ENCODE results near the gene PIP4P1. TPM values are rescaled to one million over a fixed set of nuclear protein-coding genes. Genes with fewer than 3 reads are reported as not detected.

The PIP4P1 gene
- total and polyA plus RNA-seq, 9 of the 15 experiments (the other 6 are each of a cell fraction or from before 2014, with no cell fraction given), result 5.3 to 20.9 (median 10.7) TPM

- no peak for TF ChIP-seq MITF (IDR thresholded peaks at IDR 0.05)
- no peak for TF ChIP-seq HNRNPK (IDR thresholded peaks at IDR 0.05; ENCODE audit: low read depth, low read length, poor library complexity, severe bottlenecking)
- TF ChIP-seq, protein P1, sequence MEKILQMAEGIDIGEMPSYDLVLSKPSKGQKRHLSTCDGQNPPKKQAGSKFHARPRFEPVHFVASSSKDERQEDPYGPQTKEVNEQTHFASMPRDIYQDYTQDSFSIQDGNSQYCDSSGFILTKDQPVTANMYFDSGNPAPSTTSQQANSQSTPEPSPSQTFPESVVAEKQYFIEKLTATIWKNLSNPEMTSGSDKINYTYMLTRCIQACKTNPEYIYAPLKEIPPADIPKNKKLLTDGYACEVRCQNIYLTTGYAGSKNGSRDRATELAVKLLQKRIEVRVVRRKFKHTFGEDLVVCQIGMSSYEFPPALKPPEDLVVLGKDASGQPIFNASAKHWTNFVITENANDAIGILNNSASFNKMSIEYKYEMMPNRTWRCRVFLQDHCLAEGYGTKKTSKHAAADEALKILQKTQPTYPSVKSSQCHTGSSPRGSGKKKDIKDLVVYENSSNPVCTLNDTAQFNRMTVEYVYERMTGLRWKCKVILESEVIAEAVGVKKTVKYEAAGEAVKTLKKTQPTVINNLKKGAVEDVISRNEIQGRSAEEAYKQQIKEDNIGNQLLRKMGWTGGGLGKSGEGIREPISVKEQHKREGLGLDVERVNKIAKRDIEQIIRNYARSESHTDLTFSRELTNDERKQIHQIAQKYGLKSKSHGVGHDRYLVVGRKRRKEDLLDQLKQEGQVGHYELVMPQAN (IDR thresholded peaks at IDR 0.05; ENCODE audit: borderline replicate concordance), result no peak
- no peak for TF ChIP-seq JUN (IDR thresholded peaks at IDR 0.05; ENCODE audit: borderline replicate concordance, low read depth, low read length)
- TF ChIP-seq JUN (CRISPR knock-in tag; IDR thresholded peaks at IDR 0.05; ENCODE audit: borderline replicate concordance), result no peak
- 0 out of 2 replicates have a peak, but pooled peaks have one; percentile 2 for TF ChIP-seq CREM (IDR thresholded peaks at IDR 0.05; ENCODE audit: low read depth)
- 0 out of 2 replicates have a peak, but pooled peaks have one; percentile 15 for TF ChIP-seq SMAD4 (CRISPR knock-in tag; conservative IDR thresholded peaks at IDR 0.05)
- TF ChIP-seq ZSCAN32 (CRISPR knock-in tag; IDR thresholded peaks at IDR 0.05), result no peak
- TF ChIP-seq ATF1 (CRISPR knock-in tag; IDR thresholded peaks at IDR 0.05), result no peak
- TF ChIP-seq ATF1 (tag; IDR thresholded peaks at IDR 0.05), result no peak
- no peak for TF ChIP-seq ZNF696 (CRISPR knock-in tag; conservative IDR thresholded peaks at IDR 0.05)
- no peak for TF ChIP-seq TEAD1 (CRISPR knock-in tag; IDR thresholded peaks at IDR 0.05)
- no peak for TF ChIP-seq BHLHE40 (IDR thresholded peaks at IDR 0.05; ENCODE audit: low read length)
- no peak for TF ChIP-seq HSF4 (CRISPR knock-in tag; IDR thresholded peaks at IDR 0.05; ENCODE audit: borderline replicate concordance)
- TF ChIP-seq TFE3 (CRISPR knock-in tag; IDR thresholded peaks at IDR 0.05), result no peak
- TF ChIP-seq TAF9B (IDR thresholded peaks at IDR 0.05; ENCODE audit: partially characterized antibody), result no peak
- TF ChIP-seq RCOR1 (IDR thresholded peaks at IDR 0.05; ENCODE audit: borderline replicate concordance in 1 of 2, low read depth in 2 of 2, low read length in 2 of 2), result no peak
- no peak for TF ChIP-seq STAG1 (CRISPR knock-in tag; IDR thresholded peaks at IDR 0.05; ENCODE audit: borderline replicate concordance)
- no peak for TF ChIP-seq ZZZ3 (IDR thresholded peaks at IDR 0.05)
- TF ChIP-seq KDM2B (CRISPR knock-in tag; IDR thresholded peaks at IDR 0.05), result no peak
- no peak for TF ChIP-seq DPF2 (IDR thresholded peaks at IDR 0.05)
- TF ChIP-seq MBD1 (CRISPR knock-in tag; IDR thresholded peaks at IDR 0.05), result no peak
- TF ChIP-seq FOXJ3 (CRISPR knock-in tag; IDR thresholded peaks at IDR 0.05), result no peak
These were observed 8.8 kb upstream of the PIP4P1 start (continued) for GRCh38 chr14:20469890-20470602.
